GM12865 (cell line): Measurements from ENCODE around the gene ARHGAP4.

ENCODE experiments used
- DNase-seq: peaks from one replicate; pipeline ENCODE4 v3.0.0; 2010; ENCODE audit warnings: low read depth
- H3K4me3 ChIP-seq: 2 replicates; pipeline ENCODE4 v1.5.1; 2011; ENCODE audit warnings: mild to moderate bottlenecking, low read depth, low read length, control low read depth
- CTCF ChIP-seq: IDR thresholded peaks from 2 replicates; pipeline ENCODE4 v1.5.1; 2011; ENCODE audit warnings: low read length, control low read depth, low read depth, inconsistent platforms; ENCODE audit not compliant: insufficient read depth; ENCODE audit errors: missing control alignments

The ARHGAP4 gene

DNA sequence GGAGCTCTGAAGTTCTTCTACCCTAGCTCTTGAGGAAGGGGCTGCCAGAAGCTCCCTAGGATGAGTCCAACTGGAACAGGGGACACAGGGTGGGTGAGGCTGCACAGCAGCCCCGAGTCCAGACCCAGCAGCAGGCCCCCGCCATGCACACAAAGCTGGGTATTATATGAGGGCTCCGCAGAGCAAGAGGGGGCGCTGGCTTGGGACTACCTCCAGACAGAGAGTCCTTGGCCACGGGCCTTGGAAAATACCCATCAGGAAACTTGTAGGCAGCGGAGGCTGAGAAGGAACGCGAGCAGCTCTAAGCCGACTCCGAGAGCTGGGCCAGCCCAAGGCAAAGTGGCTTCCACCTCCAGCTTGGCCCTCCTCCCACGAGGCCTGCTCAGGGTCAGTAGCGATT, 37.5 kb upstream of the ARHGAP4 start:
- no peak for TF ChIP-seq CTCF

DNA sequence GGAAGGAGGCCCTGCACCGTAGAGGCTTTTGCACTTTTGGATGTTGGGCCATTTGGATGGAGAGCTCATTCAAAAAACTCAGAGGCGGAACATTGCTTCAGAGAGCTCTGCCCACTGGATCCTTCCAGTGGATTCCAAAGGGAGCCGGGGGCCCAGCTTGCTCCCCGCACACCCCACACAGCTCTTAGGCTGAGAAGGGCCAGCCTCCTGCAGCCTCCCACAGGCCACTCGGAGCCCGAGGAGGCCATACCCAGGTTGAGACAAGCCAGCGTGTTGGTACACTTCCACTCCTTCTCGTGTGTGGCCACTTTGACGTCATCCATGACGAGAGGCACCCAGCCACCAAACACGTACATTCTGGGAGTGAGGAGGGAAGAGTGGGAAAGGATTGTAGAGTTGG, 35.2 kb upstream of the ARHGAP4 start:
- TF ChIP-seq CTCF: no peak
- no peak overlapping the region for H3K4me3 ChIP-seq
- DNase-seq: no peak

More for the DNA sequence above, 37.5 kb upstream of the ARHGAP4 start:
- H3K4me3 ChIP-seq: no peak overlapping the region
- no peak for DNase-seq

GRCh38 chrX:153960786-153961185, 34.7 kb upstream of the ARHGAP4 start:
- no peak overlapping the region for H3K4me3 ChIP-seq
- no peak for DNase-seq
- no peak for TF ChIP-seq CTCF

DNA sequence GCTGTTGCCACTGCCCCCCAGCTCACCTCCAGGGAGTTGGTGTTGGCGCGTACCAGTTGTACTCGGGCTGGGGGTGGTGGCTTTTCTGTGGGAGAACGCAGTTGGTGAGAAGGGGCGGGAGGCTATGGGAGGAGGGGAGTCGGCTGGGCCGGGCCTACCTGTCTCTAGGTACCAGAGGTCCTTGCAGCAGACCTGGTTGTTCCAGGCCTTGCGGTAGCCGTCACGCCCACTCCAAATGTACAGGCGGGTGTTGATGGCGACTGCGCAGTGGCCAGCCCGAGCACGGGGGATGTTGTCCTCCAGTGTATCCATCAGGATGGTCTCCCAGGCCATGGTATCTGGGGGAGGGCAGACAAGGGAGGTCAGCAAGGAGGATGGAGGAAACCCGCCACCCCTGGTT, 34.0 kb upstream of the ARHGAP4 start:
- no peak for TF ChIP-seq CTCF
- no peak overlapping the region for H3K4me3 ChIP-seq
- no peak for DNase-seq

- TF ChIP-seq CTCF: no peak
- DNase-seq: no peak
- H3K4me3 ChIP-seq: no peak overlapping the region
These were observed 33.6 kb upstream of the ARHGAP4 start for GRCh38 chrX:153959649-153960048.

- no peak for DNase-seq
- no peak for TF ChIP-seq CTCF
- H3K4me3 ChIP-seq: no peak overlapping the region
These were observed 32.5 kb upstream of the ARHGAP4 start for GRCh38 chrX:153958605-153959004.

DNA sequence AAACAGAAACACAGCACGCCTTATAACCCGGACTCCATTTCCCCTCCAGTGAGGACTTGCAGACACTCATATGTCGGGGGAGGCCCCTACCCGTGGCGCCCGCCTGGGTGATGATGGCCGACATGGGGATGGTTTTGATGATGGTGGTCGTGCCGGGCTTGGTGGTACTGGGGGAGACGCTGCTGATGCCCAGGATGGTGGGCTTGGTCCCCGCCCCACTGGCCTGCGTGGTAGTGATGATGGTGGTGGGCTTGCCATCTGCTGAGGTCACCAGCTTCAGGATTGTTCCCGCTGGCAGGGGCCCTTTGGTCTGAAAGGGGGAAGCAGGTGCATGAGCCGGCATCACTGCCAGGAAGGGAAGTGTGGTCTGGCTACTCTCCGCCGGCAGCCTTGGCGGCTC, 31.2 kb upstream of the ARHGAP4 start:
- no peak for DNase-seq
- H3K4me3 ChIP-seq: no peak overlapping the region
- no peak for TF ChIP-seq CTCF
